Caco-2 (cell line): ENCODE data around the gene SEMA4C. TPM values are rescaled to one million over a fixed set of nuclear protein-coding genes. Genes with fewer than 3 reads are reported as not detected.
A peak's percentile ranks its signal among the peaks of the same experiment; 100 is the strongest.

ENCODE experiments used
- Bru-seq: library from RNA; stranded (reverse); fragments of 400-500 nt; gene quantifications from one replicate; lab custom pipeline; 2021; lab: Mats Ljungman, UMichigan
- BruChase-seq, 2 experiments: library from RNA; stranded (reverse); fragments of 400-500 nt; gene quantifications; one replicate each; lab custom pipeline; 2021; lab: Mats Ljungman, UMichigan
- BruUV-seq: library from RNA; stranded (reverse); fragments of 400-500 nt; replicated peaks from 2 replicates; lab custom pipeline; 2021; lab: Mats Ljungman, UMichigan
- CTCF ChIA-PET: fragments of 300-600 bp; sonication (Branson Sonifier 250); formaldehyde crosslinking; loops from one replicate; lab custom pipeline; 2022; ENCODE audit warnings: antibody characterized with exemption; lab: Charles Lee
- POLR2A ChIA-PET: fragments of 300-600 bp; sonication (Branson Sonifier 250); formaldehyde crosslinking; loops from one replicate; lab custom pipeline; 2022; ENCODE audit warnings: antibody characterized with exemption; lab: Charles Lee
- DNase-seq, 2 experiments: peaks; one replicate each; pipeline versions ENCODE4 v3.0.0 to v3.0.0-alpha.2; 2020 to 2022
- H3K27me3 ChIP-seq: replicated peaks from 2 replicates; pipeline ENCODE4 v1.6.0; 2011; ENCODE audit warnings: low read length; ENCODE audit not compliant: control insufficient read depth, insufficient read depth
- H3K36me3 ChIP-seq: 2 replicates; pipeline ENCODE4 v1.5.1; 2011; ENCODE audit warnings: low read length; ENCODE audit not compliant: control insufficient read depth, insufficient read depth
- H3K4me1 ChIP-seq: fragments of 250-450 bp; sonication (Bioruptor Pico); 2 replicates; pipeline ENCODE4 v1.5.1; 2020; ENCODE audit warnings: mild to moderate bottlenecking
- H3K4me3 ChIP-seq: 2 replicates; pipeline ENCODE4 v1.5.1; 2011; ENCODE audit warnings: low read depth, mild to moderate bottlenecking, control low read depth, low read length
- H3K9me3 ChIP-seq: fragments of 250-450 bp; sonication (Bioruptor Pico); 2 replicates; pipeline ENCODE4 v1.5.1; 2020; ENCODE audit warnings: mild to moderate bottlenecking, moderate library complexity
- H3K27ac Mint-ChIP-seq: one replicate; pipeline ENCODE4 v1.8.0; 2022; ENCODE audit warnings: mixed read lengths; ENCODE audit not compliant: unreplicated experiment
- H3K27me3 Mint-ChIP-seq: one replicate; pipeline ENCODE4 v1.8.0; 2022; ENCODE audit warnings: mixed read lengths; ENCODE audit not compliant: insufficient read depth, unreplicated experiment
- H3K36me3 Mint-ChIP-seq: one replicate; pipeline ENCODE4 v1.8.0; 2022; ENCODE audit warnings: mild to moderate bottlenecking, mixed read lengths; ENCODE audit not compliant: insufficient read depth, unreplicated experiment
- H3K4me1 Mint-ChIP-seq: one replicate; pipeline ENCODE4 v1.8.0; 2022; ENCODE audit warnings: low read depth, mixed read lengths; ENCODE audit not compliant: unreplicated experiment
- H3K4me3 Mint-ChIP-seq: one replicate; pipeline ENCODE4 v1.8.0; 2022; ENCODE audit warnings: mild to moderate bottlenecking, moderate library complexity, mixed read lengths; ENCODE audit not compliant: unreplicated experiment
- H3K9me3 Mint-ChIP-seq: one replicate; pipeline ENCODE4 v1.8.0; 2022; ENCODE audit warnings: mixed read lengths; ENCODE audit not compliant: unreplicated experiment
- intact Hi-C: fragments of 100-400 bp; cut with micrococcal nuclease; formaldehyde crosslinking; loops from one replicate; pipeline ENCODE4 v1.10.0; 2022; ENCODE audit not compliant: unreplicated experiment
- long read RNA-seq: library from polyadenylated mRNA; stranded (forward); transcript quantifications from one replicate; pipeline ENCODE4 v2.0.0, GENCODE V29; 2022
- total RNA-seq: library from RNA; stranded (reverse); gene quantifications from 2 replicates; pipeline ENCODE4 v1.2.3, GENCODE V29; 2022
- TF ChIP-seq, protein P1 (sequence below), 2 experiments: fragments of 200-600 bp in 1 of 2; IDR thresholded peaks; 1 replicate in 1 of 2; 2 replicates in 1 of 2; pipeline versions ENCODE4 v1.5.1 to v1.8.0; 2011 to 2022; ENCODE audit warnings: antibody characterized with exemption in 1 of 2, control low read depth in 1 of 2, inconsistent platforms in 1 of 2, low read depth in 1 of 2, low read length in 1 of 2, mild to moderate bottlenecking in 1 of 2, moderate library complexity in 1 of 2; ENCODE audit not compliant: insufficient read depth in 1 of 2, severe bottlenecking in 1 of 2, unreplicated experiment in 1 of 2

The SEMA4C gene
- total RNA-seq (29.9 and 31.4 TPM in 2 replicates), Bru-seq, nascent RNA (percentile 67 among the genes with signal in this experiment), BruChase-seq, experiment 1, labeled RNA remaining after a 2-hour chase (percentile 77 among the genes with signal in this experiment), BruChase-seq, experiment 2, labeled RNA remaining after a 6-hour chase (percentile 71 among the genes with signal in this experiment)
- long read RNA-seq, partial matches to known transcripts, result 1 of 3 reads
- long read RNA-seq, other reads (novel, unspliced or antisense), result 2 of 3 reads

DNA sequence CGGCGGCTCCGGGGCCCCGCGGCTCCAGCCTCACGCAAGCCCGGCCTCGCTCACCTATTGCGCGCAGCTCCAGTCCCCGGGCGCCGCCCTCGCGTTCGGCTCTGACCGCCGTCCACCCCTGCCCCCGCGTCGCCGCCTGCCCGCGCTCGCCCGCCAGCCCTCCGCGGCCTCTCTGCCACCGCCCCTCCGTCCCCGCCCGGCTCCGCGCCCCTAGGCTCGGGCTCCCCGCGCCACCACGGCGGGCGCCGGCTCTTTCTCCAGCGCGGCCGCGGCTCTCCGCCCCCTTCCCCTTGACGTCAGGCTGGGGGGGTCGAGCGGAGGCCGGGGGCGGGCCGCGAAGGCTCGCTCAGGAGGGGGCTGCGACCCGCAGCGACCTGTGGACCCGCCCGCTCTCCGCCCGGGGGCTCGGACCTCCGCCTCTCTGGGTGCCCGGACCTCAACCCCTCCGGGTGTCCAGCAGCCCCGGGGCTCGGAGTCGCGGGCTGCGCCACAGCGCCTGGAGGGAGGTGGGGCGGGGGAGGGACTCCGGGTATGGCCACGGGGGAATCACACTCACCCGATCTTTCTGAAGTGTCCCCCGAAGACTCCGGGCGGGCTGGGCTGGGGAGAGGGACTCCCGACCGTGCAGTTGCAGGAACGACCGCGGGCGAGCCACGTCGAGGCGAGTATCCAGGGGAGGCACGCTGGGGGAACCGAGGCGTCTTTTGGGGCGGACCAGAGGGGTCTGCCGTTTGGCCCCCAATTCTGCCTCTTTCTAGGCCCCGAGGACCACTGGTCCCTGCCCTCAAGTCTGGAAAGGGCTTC lies at the start of gene SEMA4C:
Gene SEMA4C (minus strand): TSS at position 259 of the 804 bp plus-strand sequence. CDS start 2,194 bp downstream, outside the sequence.
- TF ChIP-seq, protein P1, sequence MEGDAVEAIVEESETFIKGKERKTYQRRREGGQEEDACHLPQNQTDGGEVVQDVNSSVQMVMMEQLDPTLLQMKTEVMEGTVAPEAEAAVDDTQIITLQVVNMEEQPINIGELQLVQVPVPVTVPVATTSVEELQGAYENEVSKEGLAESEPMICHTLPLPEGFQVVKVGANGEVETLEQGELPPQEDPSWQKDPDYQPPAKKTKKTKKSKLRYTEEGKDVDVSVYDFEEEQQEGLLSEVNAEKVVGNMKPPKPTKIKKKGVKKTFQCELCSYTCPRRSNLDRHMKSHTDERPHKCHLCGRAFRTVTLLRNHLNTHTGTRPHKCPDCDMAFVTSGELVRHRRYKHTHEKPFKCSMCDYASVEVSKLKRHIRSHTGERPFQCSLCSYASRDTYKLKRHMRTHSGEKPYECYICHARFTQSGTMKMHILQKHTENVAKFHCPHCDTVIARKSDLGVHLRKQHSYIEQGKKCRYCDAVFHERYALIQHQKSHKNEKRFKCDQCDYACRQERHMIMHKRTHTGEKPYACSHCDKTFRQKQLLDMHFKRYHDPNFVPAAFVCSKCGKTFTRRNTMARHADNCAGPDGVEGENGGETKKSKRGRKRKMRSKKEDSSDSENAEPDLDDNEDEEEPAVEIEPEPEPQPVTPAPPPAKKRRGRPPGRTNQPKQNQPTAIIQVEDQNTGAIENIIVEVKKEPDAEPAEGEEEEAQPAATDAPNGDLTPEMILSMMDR (IDR thresholded peaks at IDR 0.05; ENCODE audit: insufficient read depth in 1 of 2, low read depth in 1 of 2, low read length in 1 of 2, severe bottlenecking in 1 of 2, unreplicated experiment in 1 of 2), result no peak
- peaks cover 20% of the 10 kb centered on the region for H3K4me1 ChIP-seq
- no peaks in the 10 kb centered on the region for H3K27me3 ChIP-seq
- no peaks in the 10 kb centered on the region for H3K4me1 Mint-ChIP-seq
- CTCF ChIA-PET, result interaction anchor here (3.3 kb wide), 1 partner anchor 12 kb away, joined by 71 read pairs; the partner anchor contains the start of gene ANKRD39
- no peaks in the 10 kb centered on the region for H3K27me3 Mint-ChIP-seq
- H3K4me3 ChIP-seq, result peak within 1 kb of the TSS; percentile 95
- H3K27ac Mint-ChIP-seq, result peak within 1 kb of the TSS; percentile 70
- peak within 1 kb of the TSS; percentile 78 for H3K4me3 Mint-ChIP-seq
- BruUV-seq, result no TSS peak
- no peaks in the 10 kb centered on the region for H3K9me3 Mint-ChIP-seq
- intact Hi-C loops, result loop anchor here (2.0 kb wide), 2 partner anchors 53 to 243 kb away; partner anchors contain the start of genes ANKRD36 and CNNM3
- no peaks in the 10 kb centered on the region for H3K9me3 ChIP-seq
- peaks cover 2% of the 10 kb centered on the region; the same call in 1 of the 2 replicates for H3K36me3 ChIP-seq
- POLR2A ChIA-PET, result interaction anchor here (0.5 to 0.9 kb wide), 2 partner anchors 12 kb away, joined by 3 read pairs; partner anchors contain the start of gene ANKRD39
- H3K36me3 Mint-ChIP-seq, result peaks cover 14% of the 10 kb centered on the region
- DNase-seq, result peak in 1 of 2 experiments; percentile 71

DNA sequence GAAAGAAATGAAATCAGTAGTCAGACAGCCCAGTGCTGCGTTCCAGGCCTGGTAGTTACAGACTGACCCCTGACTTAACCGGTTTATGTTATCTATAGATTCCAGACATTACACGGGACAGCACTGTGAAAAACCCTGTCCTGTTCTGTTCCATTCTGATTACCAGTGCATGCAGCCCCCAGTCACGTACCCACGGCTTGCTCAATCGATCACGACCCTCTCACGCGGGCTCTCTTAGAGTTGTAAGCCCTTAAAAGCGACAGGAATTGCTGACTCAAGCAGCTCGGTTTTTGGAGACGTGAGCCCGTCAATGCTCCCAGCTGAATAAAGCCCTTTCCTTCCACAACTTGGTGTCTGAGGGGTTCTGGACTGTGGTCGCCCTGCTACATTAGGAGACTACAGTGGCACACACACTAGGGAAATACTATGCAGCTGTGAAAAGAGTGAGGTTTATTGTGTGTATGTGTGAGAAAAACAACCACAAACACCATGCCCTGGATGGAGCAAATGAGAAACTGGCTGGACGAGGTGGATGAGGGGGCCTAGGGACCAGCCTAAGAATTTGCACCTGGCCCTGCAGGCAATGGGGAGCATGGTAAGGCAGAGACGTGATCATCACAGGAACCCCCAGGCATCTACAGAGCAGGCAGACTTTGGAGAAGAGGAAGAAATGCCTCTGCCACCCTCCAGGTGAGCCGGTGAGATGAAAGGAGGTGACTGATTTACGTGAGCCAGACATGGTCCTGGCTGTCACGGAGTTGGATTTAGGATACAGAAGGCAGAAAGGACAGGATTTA lies 49.1 kb upstream of the SEMA4C start:
- peak overlapping the region; percentile 28 for H3K27ac Mint-ChIP-seq
- H3K9me3 ChIP-seq, result no peaks in the 10 kb centered on the region
- no peaks in the 10 kb centered on the region for H3K36me3 ChIP-seq
- DNase-seq, result peak; percentile 16 to 52
- peaks cover 24% of the 10 kb centered on the region for H3K4me1 ChIP-seq
- no peaks in the 10 kb centered on the region for H3K27me3 Mint-ChIP-seq
- intact Hi-C loops, result no loop called here
- TF ChIP-seq, protein P1 (IDR thresholded peaks at IDR 0.05; ENCODE audit: insufficient read depth in 1 of 2, low read depth in 1 of 2, low read length in 1 of 2, severe bottlenecking in 1 of 2, unreplicated experiment in 1 of 2), result no peak
- H3K4me3 ChIP-seq, result no peak overlapping the region
- no TSS peak for BruUV-seq
- H3K36me3 Mint-ChIP-seq, result no peaks in the 10 kb centered on the region
- ChIA-PET POLR2A (interaction anchor here (0.5 kb wide), 1 partner anchor 51 kb away, joined by 5 read pairs; no protein-coding TSS in a partner anchor), CTCF (no interaction called here)
- H3K4me1 Mint-ChIP-seq, result peaks cover 39% of the 10 kb centered on the region
- peak overlapping the region; percentile 3 for H3K4me3 Mint-ChIP-seq
- no peaks in the 10 kb centered on the region for H3K27me3 ChIP-seq
- H3K9me3 Mint-ChIP-seq, result no peaks in the 10 kb centered on the region
